Measurements from ENCODE around the gene CGB2. TPM values are rescaled to one million over a fixed set of nuclear protein-coding genes. Genes with fewer than 3 reads are reported as not detected.

CGB2 gene
- total and polyA plus RNA-seq, 2 of the 13 experiments (the other 11 are each of a cell fraction or from before 2014, with no cell fraction given), result not detected

- TF ChIP-seq DMTF1 (CRISPR knock-in tag; IDR thresholded peaks at IDR 0.05) (no peak), POLR2A (IDR thresholded peaks at IDR 0.05; ENCODE audit: insufficient read depth in 1 of 2, low read depth in 2 of 2, low read length in 2 of 2) (peak; percentile 91 to 98), XBP1 (CRISPR knock-in tag; IDR thresholded peaks at IDR 0.05) (no peak), ZNF337 (CRISPR knock-in tag; IDR thresholded peaks at IDR 0.05; ENCODE audit: borderline replicate concordance, low read depth) (0 out of 2 replicates have a peak, but pooled peaks have one; percentile 54), SP5 (CRISPR knock-in tag; IDR thresholded peaks at IDR 0.05; ENCODE audit: borderline replicate concordance, low read depth) (peak; percentile 66; the same call in 1 of the 2 replicates), ZNF235 (CRISPR knock-in tag; IDR thresholded peaks at IDR 0.05; ENCODE audit: borderline replicate concordance) (no peak; the same call in 1 of the 2 replicates), ZKSCAN1 (IDR thresholded peaks at IDR 0.05; ENCODE audit: low read length) (no peak), TCF7L2 (IDR thresholded peaks at IDR 0.05; ENCODE audit: low read depth, low read length) (no peak), GATAD1 (CRISPR knock-in tag; IDR thresholded peaks at IDR 0.05) (peak; percentile 94), PCBP2 (optimal IDR thresholded peaks at IDR 0.05; ENCODE audit: low read depth, low read length, poor library complexity, severe bottlenecking) (no peak), CEBPB (IDR thresholded peaks at IDR 0.05; ENCODE audit: borderline replicate concordance, low read depth, low read length) (peak; percentile 88), HMG20B (CRISPR knock-in tag; conservative IDR thresholded peaks at IDR 0.05) (no peak)
- TF ChIP-seq, protein P1, sequence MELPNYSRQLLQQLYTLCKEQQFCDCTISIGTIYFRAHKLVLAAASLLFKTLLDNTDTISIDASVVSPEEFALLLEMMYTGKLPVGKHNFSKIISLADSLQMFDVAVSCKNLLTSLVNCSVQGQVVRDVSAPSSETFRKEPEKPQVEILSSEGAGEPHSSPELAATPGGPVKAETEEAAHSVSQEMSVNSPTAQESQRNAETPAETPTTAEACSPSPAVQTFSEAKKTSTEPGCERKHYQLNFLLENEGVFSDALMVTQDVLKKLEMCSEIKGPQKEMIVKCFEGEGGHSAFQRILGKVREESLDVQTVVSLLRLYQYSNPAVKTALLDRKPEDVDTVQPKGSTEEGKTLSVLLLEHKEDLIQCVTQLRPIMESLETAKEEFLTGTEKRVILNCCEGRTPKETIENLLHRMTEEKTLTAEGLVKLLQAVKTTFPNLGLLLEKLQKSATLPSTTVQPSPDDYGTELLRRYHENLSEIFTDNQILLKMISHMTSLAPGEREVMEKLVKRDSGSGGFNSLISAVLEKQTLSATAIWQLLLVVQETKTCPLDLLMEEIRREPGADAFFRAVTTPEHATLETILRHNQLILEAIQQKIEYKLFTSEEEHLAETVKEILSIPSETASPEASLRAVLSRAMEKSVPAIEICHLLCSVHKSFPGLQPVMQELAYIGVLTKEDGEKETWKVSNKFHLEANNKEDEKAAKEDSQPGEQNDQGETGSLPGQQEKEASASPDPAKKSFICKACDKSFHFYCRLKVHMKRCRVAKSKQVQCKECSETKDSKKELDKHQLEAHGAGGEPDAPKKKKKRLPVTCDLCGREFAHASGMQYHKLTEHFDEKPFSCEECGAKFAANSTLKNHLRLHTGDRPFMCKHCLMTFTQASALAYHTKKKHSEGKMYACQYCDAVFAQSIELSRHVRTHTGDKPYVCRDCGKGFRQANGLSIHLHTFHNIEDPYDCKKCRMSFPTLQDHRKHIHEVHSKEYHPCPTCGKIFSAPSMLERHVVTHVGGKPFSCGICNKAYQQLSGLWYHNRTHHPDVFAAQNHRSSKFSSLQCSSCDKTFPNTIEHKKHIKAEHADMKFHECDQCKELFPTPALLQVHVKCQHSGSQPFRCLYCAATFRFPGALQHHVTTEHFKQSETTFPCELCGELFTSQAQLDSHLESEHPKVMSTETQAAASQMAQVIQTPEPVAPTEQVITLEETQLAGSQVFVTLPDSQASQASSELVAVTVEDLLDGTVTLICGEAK (IDR thresholded peaks at IDR 0.05), result peak; percentile 67
- TF ChIP-seq, protein P1 (CRISPR knock-in tag; IDR thresholded peaks at IDR 0.05), result peak; percentile 44; the same call in 1 of the 2 replicates
- TF ChIP-seq, protein P2, sequence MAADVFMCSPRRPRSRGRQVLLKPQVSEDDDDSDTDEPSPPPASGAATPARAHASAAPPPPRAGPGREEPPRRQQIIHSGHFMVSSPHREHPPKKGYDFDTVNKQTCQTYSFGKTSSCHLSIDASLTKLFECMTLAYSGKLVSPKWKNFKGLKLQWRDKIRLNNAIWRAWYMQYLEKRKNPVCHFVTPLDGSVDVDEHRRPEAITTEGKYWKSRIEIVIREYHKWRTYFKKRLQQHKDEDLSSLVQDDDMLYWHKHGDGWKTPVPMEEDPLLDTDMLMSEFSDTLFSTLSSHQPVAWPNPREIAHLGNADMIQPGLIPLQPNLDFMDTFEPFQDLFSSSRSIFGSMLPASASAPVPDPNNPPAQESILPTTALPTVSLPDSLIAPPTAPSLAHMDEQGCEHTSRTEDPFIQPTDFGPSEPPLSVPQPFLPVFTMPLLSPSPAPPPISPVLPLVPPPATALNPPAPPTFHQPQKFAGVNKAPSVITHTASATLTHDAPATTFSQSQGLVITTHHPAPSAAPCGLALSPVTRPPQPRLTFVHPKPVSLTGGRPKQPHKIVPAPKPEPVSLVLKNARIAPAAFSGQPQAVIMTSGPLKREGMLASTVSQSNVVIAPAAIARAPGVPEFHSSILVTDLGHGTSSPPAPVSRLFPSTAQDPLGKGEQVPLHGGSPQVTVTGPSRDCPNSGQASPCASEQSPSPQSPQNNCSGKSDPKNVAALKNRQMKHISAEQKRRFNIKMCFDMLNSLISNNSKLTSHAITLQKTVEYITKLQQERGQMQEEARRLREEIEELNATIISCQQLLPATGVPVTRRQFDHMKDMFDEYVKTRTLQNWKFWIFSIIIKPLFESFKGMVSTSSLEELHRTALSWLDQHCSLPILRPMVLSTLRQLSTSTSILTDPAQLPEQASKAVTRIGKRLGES (CRISPR knock-in tag; IDR thresholded peaks at IDR 0.05; ENCODE audit: borderline replicate concordance), result no peak
These were observed 38.3 kb upstream of the CGB2 start, which contains the start of the genes GYS1 and RUVBL2 (continued) for GRCh38 chr19:48993175-48994034.
